Stimulated activated CD4-positive, alpha-beta T cell treated with anti-CD3 and anti-CD28 coated beads, Interleukin-4, amount 100 ng/mL, for 1 hour (primary cell): ENCODE data around the gene ZNF653.

Source experiments
- DNase-seq: peaks from one replicate; pipeline ENCODE4 v3.0.0-alpha.2; 2020

Gene ZNF653

GRCh38 chr19:11505504-11506100 is at the start of gene ZNF653:
ZNF653 (minus strand) TSS chr19:11505839; CDS start chr19:11505786, 53 bp downstream.
- DNase-seq: peak; percentile 91

- no peak for DNase-seq
These were observed 49.6 kb upstream of the ZNF653 start for GRCh38 chr19:11555246-11555645.

- no peak for DNase-seq
These were observed 48.5 kb upstream of the ZNF653 start for GRCh38 chr19:11554160-11554559.

GRCh38 chr19:11552666-11553372 is 47.2 kb upstream of the ZNF653 start:
- no peak for DNase-seq

GRCh38 chr19:11551603-11552235 is 46.1 kb upstream of the ZNF653 start:
- no peak for DNase-seq

- DNase-seq: no peak
These were observed 44.6 kb upstream of the ZNF653 start for GRCh38 chr19:11550265-11550664.

- DNase-seq: no peak
These were observed 43.8 kb upstream of the ZNF653 start for GRCh38 chr19:11549386-11549953.

- no peak for DNase-seq
These were observed 42.5 kb upstream of the ZNF653 start for GRCh38 chr19:11547929-11548700.

GRCh38 chr19:11541238-11541637 is 35.6 kb upstream of the ZNF653 start:
- no peak for DNase-seq

GRCh38 chr19:11540645-11541044 is 35.0 kb upstream of the ZNF653 start:
- DNase-seq: no peak

GRCh38 chr19:11539495-11540365 is 34.1 kb upstream of the ZNF653 start:
- DNase-seq: no peak

GRCh38 chr19:11538232-11539036 is 32.8 kb upstream of the ZNF653 start, which contains the start of gene CNN1:
CNN1 (plus strand) TSS chr19:11538851; CDS start chr19:11538928, 77 bp downstream.
- DNase-seq: no peak

GRCh38 chr19:11535792-11536595 is 30.4 kb upstream of the ZNF653 start:
- peak; percentile 85 for DNase-seq

GRCh38 chr19:11534948-11535347 is 29.3 kb upstream of the ZNF653 start:
- no peak for DNase-seq

GRCh38 chr19:11534538-11534937 is 28.9 kb upstream of the ZNF653 start:
- no peak for DNase-seq

- peak; percentile 46 for DNase-seq
These were observed 24.8 kb upstream of the ZNF653 start for GRCh38 chr19:11530432-11530831.

- DNase-seq: peak; percentile 92
These were observed 23.1 kb upstream of the ZNF653 start, which contains the start of gene ECSIT for GRCh38 chr19:11528551-11529341. ECSIT (minus strand) TSS chr19:11529134; CDS start chr19:11519170, 9,964 bp downstream.

- DNase-seq: no peak
These were observed 13.5 kb upstream of the ZNF653 start for GRCh38 chr19:11519138-11519537.

GRCh38 chr19:11513946-11514345 is 8.3 kb upstream of the ZNF653 start:
- DNase-seq: no peak
